ENCODE measurements around the gene RPE65.

DNA sequence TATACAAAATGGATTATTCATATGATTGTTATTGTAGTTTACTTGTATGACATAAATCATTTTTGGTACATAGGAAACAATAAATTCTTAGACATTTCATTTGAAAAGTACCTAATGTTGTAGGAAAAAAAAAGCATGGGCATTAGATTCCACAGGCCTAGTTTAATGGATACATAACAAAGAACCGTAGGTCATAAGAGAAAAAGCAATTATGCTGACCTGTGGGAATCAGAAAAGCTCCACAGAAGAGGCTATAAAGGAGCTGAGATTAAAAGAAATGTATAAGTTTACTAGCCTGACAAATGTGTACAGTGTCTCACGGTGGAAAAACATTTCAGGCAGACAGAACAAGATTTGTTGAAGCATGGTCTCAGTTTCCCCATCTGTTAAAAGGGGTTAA lies 43.4 kb upstream of the RPE65 start:
- TF ChIP-seq, protein P1, sequence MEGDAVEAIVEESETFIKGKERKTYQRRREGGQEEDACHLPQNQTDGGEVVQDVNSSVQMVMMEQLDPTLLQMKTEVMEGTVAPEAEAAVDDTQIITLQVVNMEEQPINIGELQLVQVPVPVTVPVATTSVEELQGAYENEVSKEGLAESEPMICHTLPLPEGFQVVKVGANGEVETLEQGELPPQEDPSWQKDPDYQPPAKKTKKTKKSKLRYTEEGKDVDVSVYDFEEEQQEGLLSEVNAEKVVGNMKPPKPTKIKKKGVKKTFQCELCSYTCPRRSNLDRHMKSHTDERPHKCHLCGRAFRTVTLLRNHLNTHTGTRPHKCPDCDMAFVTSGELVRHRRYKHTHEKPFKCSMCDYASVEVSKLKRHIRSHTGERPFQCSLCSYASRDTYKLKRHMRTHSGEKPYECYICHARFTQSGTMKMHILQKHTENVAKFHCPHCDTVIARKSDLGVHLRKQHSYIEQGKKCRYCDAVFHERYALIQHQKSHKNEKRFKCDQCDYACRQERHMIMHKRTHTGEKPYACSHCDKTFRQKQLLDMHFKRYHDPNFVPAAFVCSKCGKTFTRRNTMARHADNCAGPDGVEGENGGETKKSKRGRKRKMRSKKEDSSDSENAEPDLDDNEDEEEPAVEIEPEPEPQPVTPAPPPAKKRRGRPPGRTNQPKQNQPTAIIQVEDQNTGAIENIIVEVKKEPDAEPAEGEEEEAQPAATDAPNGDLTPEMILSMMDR (IDR thresholded peaks at IDR 0.05; ENCODE audit: extremely low read depth in 1 of 2, insufficient read depth in 1 of 2, low read depth in 1 of 2, low read length in 2 of 2): no peak
- TF ChIP-seq EZH2 (IDR thresholded peaks at IDR 0.05; ENCODE audit: borderline replicate concordance, low read depth, low read length, severe bottlenecking) (no peak), FOS (IDR thresholded peaks at IDR 0.05; ENCODE audit: borderline replicate concordance, insufficient read depth, low read length) (no peak), POLR2A (IDR thresholded peaks at IDR 0.05; ENCODE audit: low read depth, low read length) (no peak)
